ENCODE results near the gene TRAF3. TPM values are rescaled to one million over a fixed set of nuclear protein-coding genes. Genes with fewer than 3 reads are reported as not detected.

The TRAF3 gene
- total RNA-seq, 1 donor from 2014 or later: 11.8 TPM

- DNase-seq (ENCODE audit: low read depth): no peak
Observed at GRCh38 chr14:102931580-102932285, 154.5 kb downstream of the TRAF3 start.

GRCh38 chr14:102932484-102933248 lies 155.4 kb downstream of the TRAF3 start:
- DNase-seq (ENCODE audit: low read depth): peak; percentile 26

- no peak for DNase-seq (ENCODE audit: low read depth)
Observed at GRCh38 chr14:102933618-102934231, 156.5 kb downstream of the TRAF3 start.

GRCh38 chr14:102935756-102936155 lies 158.5 kb downstream of the TRAF3 start:
- no peak for DNase-seq (ENCODE audit: low read depth)

GRCh38 chr14:102937331-102938175 lies 160.3 kb downstream of the TRAF3 start:
- no peak for DNase-seq (ENCODE audit: low read depth)

GRCh38 chr14:102938191-102938590 lies 160.9 kb downstream of the TRAF3 start:
- no peak for DNase-seq (ENCODE audit: low read depth)

DNA sequence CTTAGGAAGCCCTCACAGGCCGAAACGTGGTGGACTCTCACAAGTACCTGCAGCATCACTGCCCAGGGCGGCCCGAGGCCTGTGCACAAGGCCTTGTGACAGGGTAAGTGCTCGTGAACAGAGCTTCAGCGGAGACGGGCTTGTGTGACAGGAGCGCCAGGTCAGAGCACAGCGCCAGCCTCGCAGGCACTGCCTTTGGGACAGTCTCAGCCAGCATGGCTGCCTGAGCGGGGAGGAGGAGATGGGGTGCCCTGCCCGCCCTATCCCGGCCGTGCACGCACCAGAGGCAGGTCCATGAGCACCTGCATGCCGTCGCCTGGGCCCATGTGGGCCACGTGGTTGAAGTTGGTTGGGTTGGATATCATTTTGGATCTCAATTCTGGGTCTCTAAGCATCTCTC lies 162.1 kb downstream of the TRAF3 start:
- DNase-seq (ENCODE audit: low read depth): no peak

- no peak for DNase-seq (ENCODE audit: low read depth)
Observed at GRCh38 chr14:102939820-102940561, 162.7 kb downstream of the TRAF3 start.

DNA sequence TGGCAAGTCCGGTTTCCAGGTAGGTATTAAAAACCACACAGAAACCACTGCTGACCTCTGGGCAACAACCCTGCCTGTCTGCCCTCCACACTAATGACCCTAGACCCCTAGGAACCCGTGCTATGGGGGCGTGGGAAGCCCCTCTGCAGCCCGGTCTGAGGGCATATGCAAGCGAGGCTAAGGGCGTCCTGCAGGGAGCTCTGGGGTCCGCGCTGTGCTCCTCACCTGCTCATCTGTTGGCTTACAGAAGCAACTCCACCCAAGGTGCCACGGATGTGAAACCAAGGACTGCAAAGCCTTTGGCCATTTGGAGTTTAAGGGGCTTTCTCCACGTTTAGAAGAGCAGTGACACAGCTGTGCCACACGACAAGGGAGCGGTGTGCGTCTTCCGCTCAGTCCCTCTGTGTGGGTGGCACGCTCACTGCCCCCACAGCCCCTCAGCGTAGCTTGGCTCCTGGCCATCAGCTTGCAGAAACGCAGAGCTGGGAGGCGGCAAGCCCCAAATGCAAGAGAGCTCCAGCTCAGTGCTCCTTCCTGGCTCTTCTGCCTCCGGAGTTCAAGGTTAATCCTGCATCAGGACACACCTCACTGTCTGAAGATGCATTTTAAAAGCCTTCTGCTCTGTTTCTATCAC lies 163.6 kb downstream of the TRAF3 start:
- DNase-seq (ENCODE audit: low read depth): no peak

- DNase-seq (ENCODE audit: low read depth): no peak
Observed at GRCh38 chr14:102941419-102942011, 164.3 kb downstream of the TRAF3 start.

DNA sequence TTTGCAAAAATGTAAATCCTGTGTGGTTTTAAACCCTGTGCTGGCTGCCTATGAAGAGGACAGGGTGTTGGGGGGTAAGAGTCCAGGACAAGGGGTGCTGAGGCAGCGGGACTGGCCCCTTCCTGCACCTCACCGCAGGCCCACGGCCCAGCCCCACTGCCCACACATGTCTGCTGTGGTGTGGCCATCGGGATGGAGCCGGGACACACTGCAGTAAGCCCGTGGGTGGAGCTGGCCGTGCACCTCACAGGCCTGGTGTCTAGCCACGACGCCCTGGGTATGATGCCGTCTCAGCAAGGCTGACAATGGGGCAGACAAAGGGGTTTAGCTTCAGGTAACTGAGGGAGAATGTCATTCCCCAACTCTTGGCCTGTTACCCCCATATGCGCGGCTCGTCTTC lies 164.8 kb downstream of the TRAF3 start:
- DNase-seq (ENCODE audit: low read depth): no peak

DNA sequence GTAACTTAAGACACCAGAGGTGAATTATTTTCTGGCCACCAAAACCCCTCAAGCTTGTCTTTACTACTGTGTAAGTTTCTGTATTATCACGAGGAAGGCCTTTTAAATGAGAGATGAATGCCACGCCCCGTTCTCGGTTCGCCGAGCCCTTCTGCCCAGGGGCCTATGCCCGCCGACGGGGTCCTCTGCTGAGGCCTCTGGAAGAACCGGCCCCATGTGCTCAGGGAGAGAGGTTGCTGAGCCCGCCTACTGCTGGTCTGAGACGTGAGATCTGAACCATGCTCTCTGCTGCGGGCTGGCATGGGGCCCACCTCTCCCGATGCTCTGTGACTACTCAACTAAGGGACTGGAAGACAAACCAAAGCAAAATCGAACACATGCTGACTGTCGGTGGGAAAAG lies 166.2 kb downstream of the TRAF3 start:
- no peak for DNase-seq (ENCODE audit: low read depth)

- DNase-seq (ENCODE audit: low read depth): no peak
Observed at GRCh38 chr14:102943979-102944378, 166.7 kb downstream of the TRAF3 start.

DNA sequence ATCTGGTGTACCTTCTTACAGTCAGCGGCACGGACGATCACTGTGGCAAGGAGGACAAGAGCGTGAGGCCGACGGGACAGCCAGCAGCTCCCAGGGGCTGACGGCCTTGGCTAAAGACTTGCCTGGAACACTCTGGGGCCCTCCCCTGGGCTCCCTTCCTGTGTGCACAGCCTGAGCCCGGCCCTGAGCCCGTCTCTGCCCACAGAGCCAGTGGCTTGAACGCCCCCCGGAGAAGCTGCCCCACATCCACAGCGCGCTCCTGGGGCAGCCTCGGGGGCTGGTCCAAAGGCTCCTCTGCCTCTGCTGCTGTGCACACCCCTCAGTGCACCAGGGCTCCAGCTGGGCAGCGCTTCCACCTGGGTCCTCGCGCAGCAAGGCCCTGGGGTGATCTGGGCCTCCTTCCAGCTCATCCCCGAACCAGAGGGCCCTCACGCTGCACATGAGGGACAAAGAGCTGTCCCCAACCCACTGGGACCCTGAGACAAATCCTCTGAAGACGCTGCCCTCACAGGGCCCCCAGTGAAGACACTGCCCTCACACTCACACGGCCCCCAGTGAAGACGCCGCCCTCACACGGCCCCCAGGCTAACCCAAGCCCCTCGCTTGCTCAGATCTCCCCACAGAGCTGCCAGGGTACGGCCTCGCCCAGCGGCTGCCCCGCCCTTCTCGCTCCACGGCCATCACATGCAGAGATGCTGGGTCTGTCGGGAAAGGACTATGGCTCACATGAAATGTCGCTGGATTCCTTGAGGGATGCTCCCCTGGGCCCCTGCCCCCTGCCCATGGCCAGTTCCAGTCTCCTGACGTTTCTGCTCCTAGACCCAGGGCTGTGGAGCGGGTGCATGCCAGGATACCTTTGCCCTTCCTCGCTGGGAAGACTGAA lies 167.4 kb downstream of the TRAF3 start:
- no peak for DNase-seq (ENCODE audit: low read depth)

DNA sequence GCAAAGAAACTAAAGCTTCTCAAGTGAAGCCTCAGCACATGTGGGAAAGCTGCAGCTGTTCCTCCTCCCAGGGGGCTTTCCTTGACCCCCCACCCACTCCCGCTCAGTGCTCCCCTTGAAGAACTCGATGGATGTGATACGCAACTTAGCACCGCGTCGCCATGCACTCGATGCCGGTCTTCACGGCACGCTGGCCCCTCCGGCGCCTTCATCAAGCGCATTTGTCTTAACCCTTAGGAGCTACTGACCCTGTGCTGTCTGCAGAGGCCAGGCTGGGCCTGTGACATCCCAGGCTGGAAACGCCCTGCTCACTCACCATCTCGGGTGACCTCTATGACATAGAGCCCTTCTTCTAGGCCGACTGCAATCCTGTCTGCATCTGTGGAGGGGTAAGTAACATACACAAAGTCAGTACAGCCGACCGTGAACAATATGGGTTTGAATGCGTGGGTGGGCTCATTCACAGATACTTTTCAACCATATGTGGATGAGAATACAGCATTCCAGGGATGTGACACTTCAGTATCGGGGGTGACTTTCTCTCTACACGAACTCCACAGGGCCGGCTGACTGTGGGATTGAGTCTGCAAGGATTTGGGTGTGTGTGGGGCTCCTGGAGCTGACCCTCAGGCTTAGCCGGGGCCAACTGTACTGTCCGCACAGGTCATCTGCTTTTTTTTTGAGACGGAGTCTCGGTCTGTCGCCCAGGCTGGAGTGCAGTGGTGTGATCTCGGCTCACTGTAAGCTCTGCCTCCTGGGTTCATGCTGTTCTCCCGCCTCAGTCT lies 168.3 kb downstream of the TRAF3 start:
- DNase-seq (ENCODE audit: low read depth): no peak

DNA sequence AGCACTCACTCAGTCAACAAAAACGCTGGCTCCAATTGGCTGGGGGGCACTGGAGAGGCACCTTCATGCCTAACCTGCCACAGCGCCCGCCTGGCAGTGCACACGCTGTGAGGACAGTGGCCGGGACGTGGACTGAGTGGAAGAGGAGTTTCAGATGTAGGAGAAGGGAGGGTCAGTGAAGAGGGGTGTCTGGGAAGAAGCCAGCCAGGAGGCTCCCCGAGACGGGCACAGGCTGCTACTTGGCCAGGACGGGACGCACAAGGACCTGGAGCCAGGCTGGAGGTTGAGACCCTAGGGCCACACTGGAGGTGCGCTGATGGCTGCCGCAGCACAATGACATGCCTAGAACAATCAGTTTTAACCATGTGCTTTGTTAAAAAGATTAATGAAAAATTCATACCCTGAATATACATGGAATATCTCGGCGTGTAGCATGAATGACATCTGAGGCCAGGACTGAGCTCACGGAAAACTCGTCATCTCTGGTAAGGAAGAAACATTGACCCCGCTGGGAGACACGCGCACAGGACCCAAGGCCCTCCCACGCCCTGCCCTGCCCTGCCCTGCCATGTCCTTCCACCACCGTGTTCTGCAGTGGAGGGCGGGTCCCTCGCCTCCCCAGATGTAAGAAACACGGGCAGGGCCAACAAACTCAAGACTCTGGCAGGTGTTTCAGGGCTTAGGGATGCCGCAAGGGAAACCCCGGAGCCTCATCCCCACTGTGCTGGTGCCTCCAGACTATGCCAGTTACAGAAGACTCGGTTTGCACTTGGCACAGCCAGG lies 170.3 kb downstream of the TRAF3 start:
- DNase-seq (ENCODE audit: low read depth): no peak

DNA sequence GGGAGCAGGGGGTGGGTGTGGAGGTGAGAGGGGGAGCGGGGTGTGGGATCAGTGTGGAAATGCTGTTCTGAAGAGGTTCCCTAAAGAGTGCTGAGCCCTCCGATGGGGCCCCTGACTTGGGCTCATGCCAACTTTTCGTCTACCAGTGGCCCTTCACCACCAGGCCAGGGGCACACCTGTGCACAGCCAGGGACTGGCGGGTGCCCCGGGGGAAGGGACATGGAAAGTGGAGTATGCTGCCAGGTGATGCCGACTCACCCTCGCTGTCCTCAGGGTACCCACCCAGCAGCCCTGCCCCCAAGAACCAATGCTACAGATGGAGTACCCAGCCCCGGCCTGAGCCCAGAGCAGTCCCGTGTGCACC lies 171.4 kb downstream of the TRAF3 start:
- DNase-seq (ENCODE audit: low read depth): no peak
